ENCODE results near the gene DHH. TPM values are rescaled to one million over a fixed set of nuclear protein-coding genes. Genes with fewer than 3 reads are reported as not detected.

Gene DHH
- total RNA-seq, 1 experiment from 2014 or later = not detected

- peaks cover 7% of the 10 kb centered on the region for H3K27me3 Mint-ChIP-seq (ENCODE audit: unreplicated experiment)
Observed at GRCh38 chr12:49100380-49100779, 5.8 kb upstream of the DHH start.

GRCh38 chr12:49098703-49099102, 4.1 kb upstream of the DHH start:
- BruUV-seq (replicated peaks) = no TSS peak
- Mint-ChIP-seq H3K9me3 (ENCODE audit: low read depth, unreplicated experiment) (no peaks in the 10 kb centered on the region), H3K27ac (ENCODE audit: unreplicated experiment) (no peak overlapping the region), H3K36me3 (ENCODE audit: insufficient read depth, unreplicated experiment) (peaks cover 8% of the 10 kb centered on the region), H3K4me3 (ENCODE audit: low read depth, unreplicated experiment) (no peak overlapping the region), H3K4me1 (ENCODE audit: low read depth, unreplicated experiment) (peaks cover 9% of the 10 kb centered on the region), H3K27me3 (ENCODE audit: unreplicated experiment) (peaks cover 23% of the 10 kb centered on the region)
- no peak for DNase-seq
- intact Hi-C loops (cut with micrococcal nuclease; ENCODE audit: unreplicated experiment) = loop anchor here (2.0 kb wide), 1 partner anchor 34 kb away; no protein-coding TSS in a partner anchor
- no peak for TF ChIP-seq CTCF (IDR thresholded peaks at IDR 0.05; ENCODE audit: unreplicated experiment)
- CTCF ChIA-PET = interaction anchor here (0.6 to 2.1 kb wide), 3 partner anchors 10 to 103 kb away, joined by 3 to 6 read pairs (median 3); no protein-coding TSS in a partner anchor

More at GRCh38 chr12:49100380-49100779, 5.8 kb upstream of the DHH start:
- Mint-ChIP-seq H3K4me3 (ENCODE audit: low read depth, unreplicated experiment) (no peak overlapping the region), H3K27ac (ENCODE audit: unreplicated experiment) (no peak overlapping the region), H3K36me3 (ENCODE audit: insufficient read depth, unreplicated experiment) (peaks cover 2% of the 10 kb centered on the region), H3K4me1 (ENCODE audit: low read depth, unreplicated experiment) (peaks cover under 1% of the 10 kb centered on the region), H3K9me3 (ENCODE audit: low read depth, unreplicated experiment) (no peaks in the 10 kb centered on the region)
- TF ChIP-seq CTCF (IDR thresholded peaks at IDR 0.05; ENCODE audit: unreplicated experiment) = no peak
- intact Hi-C loops (cut with micrococcal nuclease; ENCODE audit: unreplicated experiment) = no loop called here
- no peak for DNase-seq
- BruUV-seq (replicated peaks) = no TSS peak
- CTCF ChIA-PET = interaction anchor here (0.6 to 1.5 kb wide), 3 partner anchors 9 to 364 kb away, joined by 4 to 8 read pairs (median 5); partner anchors contain the start of gene LMBR1L

- Mint-ChIP-seq H3K4me3 (ENCODE audit: low read depth, unreplicated experiment) (no peak overlapping the region), H3K9me3 (ENCODE audit: low read depth, unreplicated experiment) (no peaks in the 10 kb centered on the region), H3K27me3 (ENCODE audit: unreplicated experiment) (peaks cover 30% of the 10 kb centered on the region), H3K27ac (ENCODE audit: unreplicated experiment) (no peak overlapping the region), H3K36me3 (ENCODE audit: insufficient read depth, unreplicated experiment) (peaks cover 10% of the 10 kb centered on the region), H3K4me1 (ENCODE audit: low read depth, unreplicated experiment) (peaks cover 9% of the 10 kb centered on the region)
- intact Hi-C loops (cut with micrococcal nuclease; ENCODE audit: unreplicated experiment) = loop anchor here (2.0 kb wide), 1 partner anchor 33 kb away; no protein-coding TSS in a partner anchor
- peak; percentile 43 for TF ChIP-seq CTCF (IDR thresholded peaks at IDR 0.05; ENCODE audit: unreplicated experiment)
- no TSS peak for BruUV-seq (replicated peaks)
- CTCF ChIA-PET = interaction anchor here (0.5 to 2.1 kb wide), 5 partner anchors 9 to 253 kb away, joined by 3 to 6 read pairs (median 3); no protein-coding TSS in a partner anchor
- DNase-seq = peak; percentile 33
Observed at GRCh38 chr12:49098035-49098451, 3.4 kb upstream of the DHH start.

GRCh38 chr12:49097381-49097780, 2.8 kb upstream of the DHH start:
- CTCF ChIA-PET = interaction anchor here (0.5 to 0.8 kb wide), 3 partner anchors 9 to 253 kb away, joined by 3 to 4 read pairs (median 3); no protein-coding TSS in a partner anchor
- Mint-ChIP-seq H3K4me1 (ENCODE audit: low read depth, unreplicated experiment) (peaks cover 9% of the 10 kb centered on the region), H3K36me3 (ENCODE audit: insufficient read depth, unreplicated experiment) (peaks cover 10% of the 10 kb centered on the region), H3K9me3 (ENCODE audit: low read depth, unreplicated experiment) (no peaks in the 10 kb centered on the region), H3K27me3 (ENCODE audit: unreplicated experiment) (peaks cover 37% of the 10 kb centered on the region), H3K4me3 (ENCODE audit: low read depth, unreplicated experiment) (no peak overlapping the region), H3K27ac (ENCODE audit: unreplicated experiment) (no peak overlapping the region)
- TF ChIP-seq CTCF (IDR thresholded peaks at IDR 0.05; ENCODE audit: unreplicated experiment) = no peak
- no peak for DNase-seq
- intact Hi-C loops (cut with micrococcal nuclease; ENCODE audit: unreplicated experiment) = no loop called here
- no TSS peak for BruUV-seq (replicated peaks)

Measured in Calu3 (cell line).